ENCODE measurements around the gene LSM14A. TPM values are rescaled to one million over a fixed set of nuclear protein-coding genes. Genes with fewer than 3 reads are reported as not detected.
"Not testable (repeated sequence)": the region's sequence is repeated elsewhere in the genome, so short reads cannot be mapped to it uniquely, and the experiment has no call there.

The LSM14A gene
- total RNA-seq, 1 experiment from 2014 or later: 33.5 TPM

- in situ Hi-C loops (cut with HindIII; ENCODE audit: low pct_unique_long_range_greater_than_20kb, low sequenced_read_pairs): no loop called here
- DNase-seq (ENCODE audit: low read depth, low spot score): no peak
Observed at GRCh38 chr19:34181111-34181864, 9.0 kb downstream of the LSM14A start.

- no peak for DNase-seq (ENCODE audit: low read depth, low spot score)
- in situ Hi-C loops (cut with HindIII; ENCODE audit: low pct_unique_long_range_greater_than_20kb, low sequenced_read_pairs): no loop called here
Observed at GRCh38 chr19:34182125-34182524, 9.8 kb downstream of the LSM14A start.

GRCh38 chr19:34184880-34185491 is 12.7 kb downstream of the LSM14A start:
- in situ Hi-C loops (cut with HindIII; ENCODE audit: low pct_unique_long_range_greater_than_20kb, low sequenced_read_pairs): no loop called here
- DNase-seq (ENCODE audit: low read depth, low spot score): no peak

- in situ Hi-C loops (cut with HindIII; ENCODE audit: low pct_unique_long_range_greater_than_20kb, low sequenced_read_pairs): no loop called here
Observed at GRCh38 chr19:34186205-34186604, 13.9 kb downstream of the LSM14A start.

GRCh38 chr19:34187011-34187410 is 14.7 kb downstream of the LSM14A start:
- DNase-seq (ENCODE audit: low read depth, low spot score): no peak
- in situ Hi-C loops (cut with HindIII; ENCODE audit: low pct_unique_long_range_greater_than_20kb, low sequenced_read_pairs): no loop called here

More at GRCh38 chr19:34186205-34186604, 13.9 kb downstream of the LSM14A start:
- DNase-seq (ENCODE audit: low read depth, low spot score): no peak

- in situ Hi-C loops (cut with HindIII; ENCODE audit: low pct_unique_long_range_greater_than_20kb, low sequenced_read_pairs): no loop called here
- no peak for DNase-seq (ENCODE audit: low read depth, low spot score)
Observed at GRCh38 chr19:34188408-34188807, 16.1 kb downstream of the LSM14A start.

- no peak for DNase-seq (ENCODE audit: low read depth, low spot score)
- in situ Hi-C loops (cut with HindIII; ENCODE audit: low pct_unique_long_range_greater_than_20kb, low sequenced_read_pairs): no loop called here
Observed at GRCh38 chr19:34189199-34189916, 17.1 kb downstream of the LSM14A start.

- in situ Hi-C loops (cut with HindIII; ENCODE audit: low pct_unique_long_range_greater_than_20kb, low sequenced_read_pairs): no loop called here
- no peak for DNase-seq (ENCODE audit: low read depth, low spot score)
Observed at GRCh38 chr19:34189917-34190425, 17.7 kb downstream of the LSM14A start.

GRCh38 chr19:34191355-34191962 is 19.2 kb downstream of the LSM14A start:
- no peak for DNase-seq (ENCODE audit: low read depth, low spot score)
- in situ Hi-C loops (cut with HindIII; ENCODE audit: low pct_unique_long_range_greater_than_20kb, low sequenced_read_pairs): no loop called here

- in situ Hi-C loops (cut with HindIII; ENCODE audit: low pct_unique_long_range_greater_than_20kb, low sequenced_read_pairs): no loop called here
- DNase-seq (ENCODE audit: low read depth, low spot score): no peak
Observed at GRCh38 chr19:34193439-34193838, 21.1 kb downstream of the LSM14A start.

GRCh38 chr19:34193876-34194275 is 21.6 kb downstream of the LSM14A start:
- in situ Hi-C loops (cut with HindIII; ENCODE audit: low pct_unique_long_range_greater_than_20kb, low sequenced_read_pairs): no loop called here
- DNase-seq (ENCODE audit: low read depth, low spot score): no peak

GRCh38 chr19:34201133-34201532 is 28.8 kb downstream of the LSM14A start:
- DNase-seq (ENCODE audit: low read depth, low spot score): no peak
- in situ Hi-C loops (cut with HindIII; ENCODE audit: low pct_unique_long_range_greater_than_20kb, low sequenced_read_pairs): no loop called here

- in situ Hi-C loops (cut with HindIII; ENCODE audit: low pct_unique_long_range_greater_than_20kb, low sequenced_read_pairs); DNase-seq (ENCODE audit: low read depth, low spot score): not testable (repeated sequence)
Observed at GRCh38 chr19:34205324-34205723, 33.0 kb downstream of the LSM14A start.

- in situ Hi-C loops (cut with HindIII; ENCODE audit: low pct_unique_long_range_greater_than_20kb, low sequenced_read_pairs): no loop called here
- DNase-seq (ENCODE audit: low read depth, low spot score): no peak
Observed at GRCh38 chr19:34208291-34208884, 36.1 kb downstream of the LSM14A start.

GRCh38 chr19:34209726-34210125 is 37.4 kb downstream of the LSM14A start:
- in situ Hi-C loops (cut with HindIII; ENCODE audit: low pct_unique_long_range_greater_than_20kb, low sequenced_read_pairs): no loop called here
- no peak for DNase-seq (ENCODE audit: low read depth, low spot score)

- no peak for DNase-seq (ENCODE audit: low read depth, low spot score)
- in situ Hi-C loops (cut with HindIII; ENCODE audit: low pct_unique_long_range_greater_than_20kb, low sequenced_read_pairs): no loop called here
Observed at GRCh38 chr19:34213283-34213682, 41.0 kb downstream of the LSM14A start.

GRCh38 chr19:34214040-34214439 is 41.7 kb downstream of the LSM14A start:
- in situ Hi-C loops (cut with HindIII; ENCODE audit: low pct_unique_long_range_greater_than_20kb, low sequenced_read_pairs): no loop called here

More at GRCh38 chr19:34214040-34214439, 41.7 kb downstream of the LSM14A start:
- DNase-seq (ENCODE audit: low read depth, low spot score): no peak

Measured in SK-MEL-5 (cell line).